ENCODE measurements around the gene TOGARAM2.

DNA sequence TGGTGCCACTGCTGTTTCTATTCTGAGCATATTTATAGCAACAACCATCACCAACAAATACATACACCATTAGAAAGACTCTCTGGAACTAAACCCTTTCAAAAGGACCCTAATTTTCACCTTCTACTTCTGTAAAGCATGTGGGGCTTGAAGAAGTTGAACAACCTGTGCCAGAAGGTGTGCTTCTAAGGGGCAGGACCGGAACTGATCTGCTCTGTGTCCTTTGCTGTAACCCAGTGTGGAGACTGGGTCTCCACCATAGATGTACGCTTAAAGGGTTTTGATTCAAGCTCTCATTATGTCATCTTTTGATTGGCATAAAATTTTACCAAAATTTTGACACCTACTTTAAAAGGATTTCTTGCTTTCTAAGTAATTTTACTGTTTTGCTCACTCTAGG, 46.3 kb upstream of the TOGARAM2 start:
- TF ChIP-seq SUZ12 (IDR thresholded peaks at IDR 0.05; ENCODE audit: extremely low read depth, insufficient read depth, insufficient read length), result no peak
- TF ChIP-seq ZNF274 (IDR thresholded peaks at IDR 0.05; ENCODE audit: low read depth, low read length), result no peak
- no peak for TF ChIP-seq YY1 (IDR thresholded peaks at IDR 0.05; ENCODE audit: insufficient read depth, insufficient read length)
